Gastroesophageal sphincter (tissue), 3 donors: Measurements from ENCODE around the gene FIGNL2.

Source experiments
- CTCF ChIP-seq, 4 experiments: fragments of 200-600 bp in 2 of 4; fragments of 450-650 bp in 2 of 4; sonication (generic) in 1 of 4; IDR thresholded peaks; one replicate each; pipeline ENCODE4 v1.5.1; 2017 to 2019; ENCODE audit warnings: antibody characterized with exemption in 4 of 4, mild to moderate bottlenecking in 2 of 4, moderate library complexity in 2 of 4
- EP300 ChIP-seq: sonication (generic); formaldehyde crosslinking; IDR thresholded peaks from one replicate; pipeline ENCODE4 v1.6.1; 2017; ENCODE audit warnings: antibody characterized with exemption, mild to moderate bottlenecking
- POLR2A ChIP-seq, 2 donors: fragments of 450-650 bp; IDR thresholded peaks; one replicate each; pipeline ENCODE4 v1.6.1; 2017; ENCODE audit warnings: antibody characterized with exemption in 2 of 2, mild to moderate bottlenecking in 2 of 2, moderate library complexity in 1 of 2
- POLR2AphosphoS5 ChIP-seq: sonication (generic); formaldehyde crosslinking; IDR thresholded peaks from one replicate; pipeline ENCODE4 v1.6.1; 2017; ENCODE audit warnings: antibody characterized with exemption

- TF ChIP-seq CTCF (IDR thresholded peaks at IDR 0.05) (no peak), POLR2AphosphoS5 (no peak), POLR2A (IDR thresholded peaks at IDR 0.05) (no peak), EP300 (no peak)
These were observed at the start of gene FIGNL2 for GRCh38 chr12:51848326-51848727.
